ENCODE results near the gene KCNQ1. TPM values are rescaled to one million over a fixed set of nuclear protein-coding genes. Genes with fewer than 3 reads are reported as not detected.

Gene KCNQ1
- total RNA-seq, 1 experiment from 2014 or later: 10.7 TPM

GRCh38 chr11:2564008-2564530, 119.3 kb downstream of the KCNQ1 start:
- H3K9ac ChIP-seq (ENCODE audit: low read length): no peak overlapping the region
- TF ChIP-seq SP1 (IDR thresholded peaks at IDR 0.05; ENCODE audit: low read depth) (no peak), ZFX (IDR thresholded peaks at IDR 0.05) (no peak), MAX (IDR thresholded peaks at IDR 0.05) (no peak), RAD21 (IDR thresholded peaks at IDR 0.05; ENCODE audit: low read depth) (no peak), YY1 (IDR thresholded peaks at IDR 0.05; ENCODE audit: extremely low read depth, insufficient replicate concordance, low read depth, low read length) (no peak), ZNF274 (IDR thresholded peaks at IDR 0.05; ENCODE audit: low read depth, low read length) (no peak), ELF1 (IDR thresholded peaks at IDR 0.05; ENCODE audit: borderline replicate concordance, low read depth) (no peak), EZH2 (IDR thresholded peaks at IDR 0.05) (no peak), EGR1 (IDR thresholded peaks at IDR 0.05; ENCODE audit: low read depth) (no peak), FOSL1 (IDR thresholded peaks at IDR 0.05; ENCODE audit: low read depth) (no peak), SRF (IDR thresholded peaks at IDR 0.05; ENCODE audit: low read depth) (no peak), SIN3A (IDR thresholded peaks at IDR 0.05; ENCODE audit: low read depth) (no peak), POLR2A (IDR thresholded peaks at IDR 0.05; ENCODE audit: borderline replicate concordance, extremely low read depth, insufficient read depth, insufficient read length) (no peak), JUND (IDR thresholded peaks at IDR 0.05) (no peak), TCF7L2 (IDR thresholded peaks at IDR 0.05; ENCODE audit: borderline replicate concordance, extremely low read depth, insufficient read depth, insufficient read length) (no peak)
- TF ChIP-seq, protein P1, sequence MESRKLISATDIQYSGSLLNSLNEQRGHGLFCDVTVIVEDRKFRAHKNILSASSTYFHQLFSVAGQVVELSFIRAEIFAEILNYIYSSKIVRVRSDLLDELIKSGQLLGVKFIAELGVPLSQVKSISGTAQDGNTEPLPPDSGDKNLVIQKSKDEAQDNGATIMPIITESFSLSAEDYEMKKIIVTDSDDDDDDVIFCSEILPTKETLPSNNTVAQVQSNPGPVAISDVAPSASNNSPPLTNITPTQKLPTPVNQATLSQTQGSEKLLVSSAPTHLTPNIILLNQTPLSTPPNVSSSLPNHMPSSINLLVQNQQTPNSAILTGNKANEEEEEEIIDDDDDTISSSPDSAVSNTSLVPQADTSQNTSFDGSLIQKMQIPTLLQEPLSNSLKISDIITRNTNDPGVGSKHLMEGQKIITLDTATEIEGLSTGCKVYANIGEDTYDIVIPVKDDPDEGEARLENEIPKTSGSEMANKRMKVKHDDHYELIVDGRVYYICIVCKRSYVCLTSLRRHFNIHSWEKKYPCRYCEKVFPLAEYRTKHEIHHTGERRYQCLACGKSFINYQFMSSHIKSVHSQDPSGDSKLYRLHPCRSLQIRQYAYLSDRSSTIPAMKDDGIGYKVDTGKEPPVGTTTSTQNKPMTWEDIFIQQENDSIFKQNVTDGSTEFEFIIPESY (IDR thresholded peaks at IDR 0.05; ENCODE audit: extremely low read depth, insufficient replicate concordance, low read length): no peak
- TF ChIP-seq, protein P2, sequence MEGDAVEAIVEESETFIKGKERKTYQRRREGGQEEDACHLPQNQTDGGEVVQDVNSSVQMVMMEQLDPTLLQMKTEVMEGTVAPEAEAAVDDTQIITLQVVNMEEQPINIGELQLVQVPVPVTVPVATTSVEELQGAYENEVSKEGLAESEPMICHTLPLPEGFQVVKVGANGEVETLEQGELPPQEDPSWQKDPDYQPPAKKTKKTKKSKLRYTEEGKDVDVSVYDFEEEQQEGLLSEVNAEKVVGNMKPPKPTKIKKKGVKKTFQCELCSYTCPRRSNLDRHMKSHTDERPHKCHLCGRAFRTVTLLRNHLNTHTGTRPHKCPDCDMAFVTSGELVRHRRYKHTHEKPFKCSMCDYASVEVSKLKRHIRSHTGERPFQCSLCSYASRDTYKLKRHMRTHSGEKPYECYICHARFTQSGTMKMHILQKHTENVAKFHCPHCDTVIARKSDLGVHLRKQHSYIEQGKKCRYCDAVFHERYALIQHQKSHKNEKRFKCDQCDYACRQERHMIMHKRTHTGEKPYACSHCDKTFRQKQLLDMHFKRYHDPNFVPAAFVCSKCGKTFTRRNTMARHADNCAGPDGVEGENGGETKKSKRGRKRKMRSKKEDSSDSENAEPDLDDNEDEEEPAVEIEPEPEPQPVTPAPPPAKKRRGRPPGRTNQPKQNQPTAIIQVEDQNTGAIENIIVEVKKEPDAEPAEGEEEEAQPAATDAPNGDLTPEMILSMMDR (IDR thresholded peaks at IDR 0.05 in 2 of 3, conservative IDR thresholded peaks at IDR 0.05 in 1 of 3; ENCODE audit: borderline replicate concordance in 1 of 3, insufficient read depth in 1 of 3, low read depth in 2 of 3, low read length in 2 of 3): no peak
- no peak overlapping the region for H3K4me2 ChIP-seq (ENCODE audit: low read length)
- ChIA-PET RAD21 (ENCODE audit: low non-redundant PET in 1 of 2, low total read pairs in 2 of 2, uncharacterized antibody in 2 of 2, unreplicated experiment in 2 of 2) (no interaction called here), POLR2A (no interaction called here), CTCF (no interaction called here)
- no peak overlapping the region for H3K4me3 ChIP-seq (replicated peaks in 1 of 2; ENCODE audit: low read depth in 1 of 2, low read length in 2 of 2)
- DNase-seq (ENCODE audit: low read depth, low spot score) (no peak), ATAC-seq (no peak)
- H3K4me1 ChIP-seq (ENCODE audit: control insufficient read depth in 1 of 2, insufficient read depth in 2 of 2, low read length in 2 of 2): no peaks in the 10 kb centered on the region; a peak in 1 of 4 replicates
- H2AFZ ChIP-seq (ENCODE audit: low read depth, low read length, poor library complexity, severe bottlenecking): no peak overlapping the region
- no peaks in the 10 kb centered on the region for H3K79me2 ChIP-seq (ENCODE audit: insufficient read depth, low read length)
- no peaks in the 10 kb centered on the region for H3K36me3 ChIP-seq (ENCODE audit: control insufficient read depth in 1 of 2, insufficient read depth in 2 of 2, low read length in 2 of 2)
- intact Hi-C loops (cut with micrococcal nuclease): no loop called here
- BruUV-seq (replicated peaks): no TSS peak
- H4K20me1 ChIP-seq (ENCODE audit: insufficient read depth): no peaks in the 10 kb centered on the region
- no peaks in the 10 kb centered on the region for H3K9me3 ChIP-seq (ENCODE audit: control insufficient read depth in 1 of 2, insufficient read depth in 1 of 2, low read depth in 1 of 2, low read length in 2 of 2)
- H3K27ac ChIP-seq (ENCODE audit: low read depth, low read length): no peak overlapping the region
- no peaks in the 10 kb centered on the region for H3K9me2 ChIP-seq (ENCODE audit: insufficient read depth)
- H3K27me3 ChIP-seq (ENCODE audit: insufficient read depth, low read length): no peaks in the 10 kb centered on the region
